Measurements from ENCODE around the gene NCMAP.

NCMAP gene

GRCh38 chr1:24639094-24639493, 83.2 kb downstream of the NCMAP start:
- peaks cover 9% of the 10 kb centered on the region for H4K20me1 ChIP-seq
- no peak overlapping the region for H3K4me2 ChIP-seq
- H3K4me3 ChIP-seq = no peak overlapping the region
- H3K36me3 ChIP-seq = no peaks in the 10 kb centered on the region
- H3K27me3 ChIP-seq = no peaks in the 10 kb centered on the region
- 0 out of 2 replicates have a peak, but pooled peaks have one; percentile 21 for TF ChIP-seq Cebpa-rat (IDR thresholded peaks at IDR 0.05)
- H3K4me1 ChIP-seq = peaks cover 23% of the 10 kb centered on the region
- H3K27ac ChIP-seq = no peak overlapping the region
- no peak overlapping the region for H3K9ac ChIP-seq
- H3K9me3 ChIP-seq = no peaks in the 10 kb centered on the region

- Histone ChIP-seq H3K27me3 (no peaks in the 10 kb centered on the region), H3K4me1 (peaks cover 31% of the 10 kb centered on the region), H3K27ac (no peak overlapping the region), H3K36me3 (peaks cover 2% of the 10 kb centered on the region; the same call in 1 of the 2 replicates), H3K4me2 (no peak overlapping the region), H4K20me1 (peaks cover 17% of the 10 kb centered on the region), H3K9me3 (no peaks in the 10 kb centered on the region), H3K9ac (no peak overlapping the region), H3K4me3 (no peak overlapping the region)
- TF ChIP-seq Cebpa-rat (IDR thresholded peaks at IDR 0.05) = no peak
Observed at GRCh38 chr1:24639881-24640280, 84.0 kb downstream of the NCMAP start.

- no peak for TF ChIP-seq Cebpa-rat (IDR thresholded peaks at IDR 0.05)
- H3K9ac ChIP-seq = no peak overlapping the region
- no peak overlapping the region for H3K4me3 ChIP-seq
- peaks cover 34% of the 10 kb centered on the region for H3K4me1 ChIP-seq
- no peak overlapping the region for H3K27ac ChIP-seq
- peaks cover 6% of the 10 kb centered on the region; the same call in 1 of the 2 replicates for H3K36me3 ChIP-seq
- no peaks in the 10 kb centered on the region for H3K27me3 ChIP-seq
- H3K4me2 ChIP-seq = no peak overlapping the region
- H4K20me1 ChIP-seq = peaks cover 21% of the 10 kb centered on the region
- H3K9me3 ChIP-seq = no peaks in the 10 kb centered on the region
Observed at GRCh38 chr1:24640288-24640687, 84.4 kb downstream of the NCMAP start.

GRCh38 chr1:24641646-24642151, 85.8 kb downstream of the NCMAP start:
- H3K36me3 ChIP-seq = peaks cover 20% of the 10 kb centered on the region
- H3K9me3 ChIP-seq = no peaks in the 10 kb centered on the region
- peaks cover 35% of the 10 kb centered on the region for H4K20me1 ChIP-seq
- H3K4me1 ChIP-seq = peaks cover 34% of the 10 kb centered on the region
- H3K27ac ChIP-seq = peak overlapping the region; percentile 95
- no peaks in the 10 kb centered on the region for H3K27me3 ChIP-seq
- H3K4me3 ChIP-seq = peak overlapping the region; percentile 94
- no peak for TF ChIP-seq Cebpa-rat (IDR thresholded peaks at IDR 0.05)
- peak overlapping the region; percentile 96 for H3K9ac ChIP-seq
- peak overlapping the region; percentile 94 for H3K4me2 ChIP-seq

- peaks cover 45% of the 10 kb centered on the region for H4K20me1 ChIP-seq
- peak within 1 kb of the TSS; percentile 94 for H3K4me3 ChIP-seq
- H3K27ac ChIP-seq = peak within 1 kb of the TSS; percentile 97
- H3K27me3 ChIP-seq = no peaks in the 10 kb centered on the region
- no peak for TF ChIP-seq Cebpa-rat (IDR thresholded peaks at IDR 0.05)
- H3K36me3 ChIP-seq = peaks cover 30% of the 10 kb centered on the region
- peak within 1 kb of the TSS; percentile 98 for H3K9ac ChIP-seq
- no peaks in the 10 kb centered on the region for H3K9me3 ChIP-seq
- H3K4me2 ChIP-seq = peak within 1 kb of the TSS; percentile 94
- peaks cover 28% of the 10 kb centered on the region for H3K4me1 ChIP-seq
Observed at GRCh38 chr1:24642481-24643362, 86.8 kb downstream of the NCMAP start, which contains the start of gene SRRM1. Gene SRRM1 (plus strand): TSS chr1:24643302. CDS start chr1:24643327, 25 bp downstream.

GRCh38 chr1:24643363-24644099, 87.6 kb downstream of the NCMAP start:
- Histone ChIP-seq H3K4me2 (peak overlapping the region; percentile 86), H3K27ac (peak overlapping the region; percentile 97), H3K9ac (peak overlapping the region; percentile 98), H3K4me3 (peak overlapping the region; percentile 94), H3K27me3 (no peaks in the 10 kb centered on the region), H3K9me3 (no peaks in the 10 kb centered on the region), H3K36me3 (peaks cover 38% of the 10 kb centered on the region), H4K20me1 (peaks cover 53% of the 10 kb centered on the region), H3K4me1 (peaks cover 28% of the 10 kb centered on the region)
- no peak for TF ChIP-seq Cebpa-rat (IDR thresholded peaks at IDR 0.05)

- Histone ChIP-seq H3K36me3 (peaks cover 44% of the 10 kb centered on the region), H3K9ac (peak overlapping the region; percentile 98), H4K20me1 (peaks cover 58% of the 10 kb centered on the region), H3K4me3 (peak overlapping the region; percentile 94), H3K27ac (peak overlapping the region; percentile 97), H3K4me2 (peak overlapping the region; percentile 86), H3K4me1 (peaks cover 28% of the 10 kb centered on the region), H3K27me3 (no peaks in the 10 kb centered on the region), H3K9me3 (no peaks in the 10 kb centered on the region)
- TF ChIP-seq Cebpa-rat (IDR thresholded peaks at IDR 0.05) = no peak
Observed at GRCh38 chr1:24644100-24644384, 88.2 kb downstream of the NCMAP start.

GRCh38 chr1:24648919-24649318, 93.0 kb downstream of the NCMAP start:
- no peak overlapping the region for H3K27ac ChIP-seq
- peaks cover 13% of the 10 kb centered on the region for H3K4me1 ChIP-seq
- H3K27me3 ChIP-seq = no peaks in the 10 kb centered on the region
- no peak overlapping the region for H3K4me2 ChIP-seq
- no peak overlapping the region for H3K4me3 ChIP-seq
- no peak overlapping the region for H3K9ac ChIP-seq
- peaks cover 98% of the 10 kb centered on the region for H4K20me1 ChIP-seq
- no peak for TF ChIP-seq Cebpa-rat (IDR thresholded peaks at IDR 0.05)
- H3K9me3 ChIP-seq = no peaks in the 10 kb centered on the region
- peaks cover 92% of the 10 kb centered on the region for H3K36me3 ChIP-seq

GRCh38 chr1:24652382-24652781, 96.5 kb downstream of the NCMAP start:
- H3K27ac ChIP-seq = no peak overlapping the region
- peaks cover 98% of the 10 kb centered on the region for H4K20me1 ChIP-seq
- no peaks in the 10 kb centered on the region for H3K9me3 ChIP-seq
- no peaks in the 10 kb centered on the region for H3K27me3 ChIP-seq
- TF ChIP-seq Cebpa-rat (IDR thresholded peaks at IDR 0.05) = no peak
- H3K9ac ChIP-seq = no peak overlapping the region
- H3K36me3 ChIP-seq = peaks cover 100% of the 10 kb centered on the region
- H3K4me1 ChIP-seq = no peaks in the 10 kb centered on the region
- H3K4me3 ChIP-seq = no peak overlapping the region
- H3K4me2 ChIP-seq = no peak overlapping the region

GRCh38 chr1:24654010-24654409, 98.1 kb downstream of the NCMAP start:
- Histone ChIP-seq H4K20me1 (peaks cover 98% of the 10 kb centered on the region), H3K4me3 (no peak overlapping the region), H3K9me3 (no peaks in the 10 kb centered on the region), H3K4me1 (no peaks in the 10 kb centered on the region), H3K4me2 (no peak overlapping the region), H3K27ac (no peak overlapping the region), H3K9ac (no peak overlapping the region), H3K36me3 (peaks cover 100% of the 10 kb centered on the region), H3K27me3 (no peaks in the 10 kb centered on the region)
- no peak for TF ChIP-seq Cebpa-rat (IDR thresholded peaks at IDR 0.05)

Measured in BLaER1 (cell line).